HFFc6 (cell line): ENCODE data around the gene MVK. TPM values are rescaled to one million over a fixed set of nuclear protein-coding genes. Genes with fewer than 3 reads are reported as not detected.

Experiments used
- DNase-seq: peaks from one replicate; pipeline ENCODE4 v3.0.0-alpha.2; 2018
- H3K27ac Mint-ChIP-seq: 2 replicates; pipeline ENCODE4 v1.8.0; 2020; ENCODE audit warnings: mild to moderate bottlenecking, mixed read lengths
- H3K27me3 Mint-ChIP-seq: 2 replicates; pipeline ENCODE4 v1.8.0; 2021; ENCODE audit warnings: mild to moderate bottlenecking, moderate library complexity, mixed read lengths; ENCODE audit not compliant: insufficient read depth
- H3K36me3 Mint-ChIP-seq: 2 replicates; pipeline ENCODE4 v1.8.0; 2021; ENCODE audit warnings: low read depth, mixed read lengths
- H3K4me1 Mint-ChIP-seq: 2 replicates; pipeline ENCODE4 v1.8.0; 2020; ENCODE audit warnings: low read depth, mixed read lengths
- H3K4me3 Mint-ChIP-seq: 2 replicates; pipeline ENCODE4 v1.8.0; 2020; ENCODE audit warnings: mild to moderate bottlenecking, moderate library complexity, mixed read lengths
- H3K9me3 Mint-ChIP-seq: 2 replicates; pipeline ENCODE4 v1.8.0; 2020; ENCODE audit warnings: mild to moderate bottlenecking, mixed read lengths
- CTCF ChIP-seq: fragments of 200-600 bp; sonication (generic); IDR thresholded peaks from 2 replicates; pipeline ENCODE4 v1.5.0; 2021; ENCODE audit warnings: antibody characterized with exemption, mild to moderate bottlenecking
- total RNA-seq, 6 experiments: library from RNA; stranded (reverse); fragmentation: NEBNext Ultra II Directional; extraction: Animal tissue kit (Norgen Biotek cat#: 25700); gene quantifications; 2 replicates in 1 of 6; 3 replicates in 5 of 6; pipeline ENCODE4 v1.2.3, GENCODE V29; 2021

MVK gene
- total RNA-seq, 6 experiments from 2014 or later, result 7.1 to 10.4 (median 7.9) TPM

DNA sequence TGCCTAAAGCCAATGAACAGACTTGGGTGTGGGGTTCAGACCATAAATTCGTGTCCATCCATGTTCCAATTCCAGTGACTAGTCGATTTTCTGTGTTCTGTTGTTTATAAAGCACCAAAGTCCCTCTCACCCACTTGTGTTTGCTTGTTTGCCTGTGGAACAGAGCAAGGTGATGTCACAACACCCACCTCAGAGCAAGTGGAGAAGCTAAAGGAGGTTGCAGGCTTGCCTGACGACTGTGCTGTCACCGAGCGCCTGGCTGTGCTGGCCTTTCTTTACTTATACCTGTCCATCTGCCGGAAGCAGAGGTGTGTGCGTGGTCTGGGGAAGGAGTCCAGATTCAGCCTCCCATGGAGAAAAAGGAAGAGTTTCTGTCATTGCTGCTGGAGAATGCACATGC lies 6.0 kb downstream of the MVK start:
- Mint-ChIP-seq H3K36me3 (peaks cover 4% of the 10 kb centered on the region), H3K4me3 (no peak overlapping the region), H3K9me3 (no peaks in the 10 kb centered on the region), H3K4me1 (peaks cover 4% of the 10 kb centered on the region), H3K27me3 (peaks cover 1% of the 10 kb centered on the region; the same call in 1 of the 2 replicates), H3K27ac (no peak overlapping the region)
- no peak for TF ChIP-seq CTCF
- DNase-seq, result no peak

- H3K4me3 Mint-ChIP-seq, result no peak overlapping the region
- no peak for DNase-seq
- no peaks in the 10 kb centered on the region for H3K4me1 Mint-ChIP-seq
- no peak overlapping the region for H3K27ac Mint-ChIP-seq
- H3K36me3 Mint-ChIP-seq, result peaks cover 4% of the 10 kb centered on the region
- TF ChIP-seq CTCF, result no peak
- H3K9me3 Mint-ChIP-seq, result no peaks in the 10 kb centered on the region
- peaks cover 1% of the 10 kb centered on the region; the same call in 1 of the 2 replicates for H3K27me3 Mint-ChIP-seq
Observed at GRCh38 chr12:109580272-109580671, 6.7 kb downstream of the MVK start.

- no peak overlapping the region for H3K4me3 Mint-ChIP-seq
- no peaks in the 10 kb centered on the region for H3K9me3 Mint-ChIP-seq
- no peak overlapping the region for H3K27ac Mint-ChIP-seq
- no peak for TF ChIP-seq CTCF
- H3K4me1 Mint-ChIP-seq, result no peaks in the 10 kb centered on the region
- no peaks in the 10 kb centered on the region for H3K27me3 Mint-ChIP-seq
- no peak for DNase-seq
- H3K36me3 Mint-ChIP-seq, result peaks cover 4% of the 10 kb centered on the region
Observed at GRCh38 chr12:109580684-109581333, 7.2 kb downstream of the MVK start.

GRCh38 chr12:109581334-109581691 lies 7.7 kb downstream of the MVK start:
- TF ChIP-seq CTCF, result no peak
- Mint-ChIP-seq H3K4me3 (no peak overlapping the region), H3K9me3 (no peaks in the 10 kb centered on the region), H3K27me3 (no peaks in the 10 kb centered on the region), H3K36me3 (peaks cover 4% of the 10 kb centered on the region), H3K27ac (no peak overlapping the region), H3K4me1 (no peaks in the 10 kb centered on the region)
- no peak for DNase-seq

DNA sequence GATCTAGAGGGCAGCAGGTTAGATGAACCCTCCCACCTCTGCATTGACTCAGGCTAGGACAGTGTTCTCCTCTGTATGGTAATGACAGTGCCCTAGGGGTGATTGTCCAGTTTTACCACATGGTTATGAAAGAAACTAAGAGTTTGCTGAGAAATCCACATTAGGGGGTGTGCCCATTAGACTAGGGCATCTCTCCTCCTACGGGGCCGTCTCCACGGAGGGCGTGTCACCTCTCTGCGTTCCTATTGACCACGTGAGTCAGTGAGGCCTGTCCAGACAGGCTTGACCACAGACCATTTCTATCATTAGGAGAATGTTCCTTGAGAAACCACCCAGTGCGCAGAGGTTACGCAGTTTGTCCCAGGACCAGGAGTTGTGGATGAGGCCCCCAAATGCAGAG lies 8.3 kb downstream of the MVK start:
- no peaks in the 10 kb centered on the region for H3K9me3 Mint-ChIP-seq
- no peaks in the 10 kb centered on the region for H3K4me1 Mint-ChIP-seq
- no peaks in the 10 kb centered on the region for H3K27me3 Mint-ChIP-seq
- H3K36me3 Mint-ChIP-seq, result peaks cover 4% of the 10 kb centered on the region
- peak; percentile 5 for DNase-seq
- TF ChIP-seq CTCF, result no peak
- H3K27ac Mint-ChIP-seq, result no peak overlapping the region; the same call in 1 of the 2 replicates
- H3K4me3 Mint-ChIP-seq, result no peak overlapping the region
